Fibroblast of lung (primary cell): ENCODE results near the gene HIP1R. TPM values are rescaled to one million over a fixed set of nuclear protein-coding genes. Genes with fewer than 3 reads are reported as not detected.

Experiments used
- DNase-seq, 2 donors: peaks; one replicate each; pipeline versions ENCODE4 v3.0.0 to v3.0.0-alpha.2; 2010; ENCODE audit warnings: low read depth in 2 of 2
- H2AFZ ChIP-seq: 2 replicates; pipeline ENCODE4 v1.5.1; 2012; ENCODE audit warnings: low read length, control low read depth, inconsistent platforms
- H3K27ac ChIP-seq: 2 replicates; pipeline ENCODE4 v1.5.1; 2011; ENCODE audit warnings: low read length, control low read depth; ENCODE audit not compliant: insufficient read depth
- H3K27me3 ChIP-seq: 2 replicates; pipeline ENCODE4 v1.5.1; 2011; ENCODE audit warnings: mild to moderate bottlenecking, low read length; ENCODE audit not compliant: control insufficient read depth, insufficient read depth
- H3K36me3 ChIP-seq: 2 replicates; pipeline ENCODE4 v1.5.1; 2011; ENCODE audit warnings: low read length; ENCODE audit not compliant: control insufficient read depth, insufficient read depth
- H3K4me1 ChIP-seq: 2 replicates; pipeline ENCODE4 v1.5.1; 2011; ENCODE audit warnings: low read length; ENCODE audit not compliant: control insufficient read depth, insufficient read depth; ENCODE audit errors: extremely low read depth
- H3K4me2 ChIP-seq: 2 replicates; pipeline ENCODE4 v1.5.1; 2011; ENCODE audit warnings: low read length, control low read depth; ENCODE audit not compliant: insufficient read depth; ENCODE audit errors: extremely low read depth
- H3K4me3 ChIP-seq, 4 experiments: fragments of 200-600 bp in 1 of 4; sonication (generic) in 1 of 4; replicated peaks in 1 of 4; 2 replicates each; pipeline ENCODE4 v1.5.1; 2011 to 2016; ENCODE audit warnings: low read length in 4 of 4, low read depth in 3 of 4, mild to moderate bottlenecking in 3 of 4, control low read depth in 2 of 4, inconsistent platforms in 1 of 4, mixed read lengths in 1 of 4; ENCODE audit not compliant: insufficient read depth in 1 of 4; ENCODE audit errors: control extremely low read depth in 1 of 4
- H3K79me2 ChIP-seq: 2 replicates; pipeline ENCODE4 v1.5.1; 2012; ENCODE audit warnings: mild to moderate bottlenecking, low read length, inconsistent platforms; ENCODE audit not compliant: control insufficient read depth, insufficient read depth
- H3K9ac ChIP-seq: 2 replicates; pipeline ENCODE4 v1.5.1; 2011; ENCODE audit warnings: mild to moderate bottlenecking, low read length, control low read depth; ENCODE audit not compliant: insufficient read depth
- H3K9me3 ChIP-seq: 2 replicates; pipeline ENCODE4 v1.5.1; 2012; ENCODE audit warnings: low read depth, low read length; ENCODE audit not compliant: control insufficient read depth, insufficient read depth
- H4K20me1 ChIP-seq: 2 replicates; pipeline ENCODE4 v1.5.1; 2011; ENCODE audit warnings: low read length; ENCODE audit not compliant: control insufficient read depth, insufficient read depth; ENCODE audit errors: extremely low read depth
- CTCF ChIP-seq, 2 donors: IDR thresholded peaks in 1 of 2; conservative IDR thresholded peaks in 1 of 2; 1 replicate in 1 of 2; 2 replicates in 1 of 2; pipeline ENCODE4 v1.5.1; 2011 to 2012; ENCODE audit warnings: low read length in 2 of 2, control low read depth in 1 of 2, inconsistent platforms in 1 of 2, low read depth in 1 of 2, mild to moderate bottlenecking in 1 of 2
- EZH2 ChIP-seq: IDR thresholded peaks from 2 replicates; pipeline ENCODE4 v1.5.1; 2012; ENCODE audit warnings: low read length, control low read depth, mild to moderate bottlenecking; ENCODE audit errors: missing control alignments
- polyA plus RNA-seq, 2 donors: library from polyadenylated mRNA; depleted of rRNA in 1 of 2; stranded (reverse) in 1 of 2; unstranded in 1 of 2; fragments of >200 nt; gene quantifications; 2 replicates each; pipeline ENCODE4 v1.2.1, GENCODE V29; 2011 to 2012; ENCODE audit warnings: missing spikeins in 1 of 2
- total RNA-seq: library from RNA; depleted of rRNA; stranded (reverse); fragments of >200 nt; gene quantifications from 2 replicates; pipeline ENCODE4 v1.2.1, GENCODE V29; 2014

The HIP1R gene
- total and polyA plus RNA-seq, 2 donors (not counting 1 experiment from before 2014, with no cell fraction given), result 3.4 to 21.3 TPM

- no peaks in the 10 kb centered on the region for H4K20me1 ChIP-seq
- no peaks in the 10 kb centered on the region for H3K27me3 ChIP-seq
- no peaks in the 10 kb centered on the region for H3K79me2 ChIP-seq
- H3K4me1 ChIP-seq, result no peaks in the 10 kb centered on the region
- no peak overlapping the region for H2AFZ ChIP-seq
- no peaks in the 10 kb centered on the region for H3K36me3 ChIP-seq
- no peak for TF ChIP-seq CTCF (conservative IDR thresholded peaks at IDR 0.05 in 1 of 2, IDR thresholded peaks at IDR 0.05 in 1 of 2; ENCODE audit: low read depth in 1 of 2, low read length in 2 of 2)
- no peak for TF ChIP-seq EZH2
- no peaks in the 10 kb centered on the region for H3K9me3 ChIP-seq
- no peak overlapping the region for H3K27ac ChIP-seq
- no peak overlapping the region for H3K4me3 ChIP-seq
- no peak for DNase-seq
- no peak overlapping the region for H3K4me2 ChIP-seq
- H3K9ac ChIP-seq, result no peak overlapping the region
Measured at GRCh38 chr12:122909442-122910288, 74.4 kb downstream of the HIP1R start.

Other genes with a start within 250 kb of the HIP1R start
- gene HCAR2, start 132.1 kb upstream of the HIP1R start, total RNA-seq, result under 0.01 TPM in 1 of 2 replicates, not detected in the other
- gene HCAR2, start 132.1 kb upstream of the HIP1R start, polyA plus RNA-seq, result not detected in 2 replicates
- gene HCAR3, start 118.6 kb upstream of the HIP1R start, total RNA-seq, result under 0.01 TPM in 1 of 2 replicates, not detected in the other
- gene HCAR3, start 118.6 kb upstream of the HIP1R start, polyA plus RNA-seq, result not detected in 2 replicates
- gene HCAR1, start 104.6 kb upstream of the HIP1R start, total RNA-seq, result 0.51 and 1.5 TPM in 2 replicates
- gene HCAR1, start 104.6 kb upstream of the HIP1R start, polyA plus RNA-seq, result 0.43 and 1.1 TPM in 2 replicates
- gene DENR, start 82.6 kb upstream of the HIP1R start, total RNA-seq, result 30.8 and 40.6 TPM in 2 replicates
- 46.5 and 49.1 TPM in 2 replicates for gene DENR, start 82.6 kb upstream of the HIP1R start, polyA plus RNA-seq
- gene CCDC62, start 60.9 kb upstream of the HIP1R start, total RNA-seq, result 1.2 and 1.3 TPM in 2 replicates
- gene CCDC62, start 60.9 kb upstream of the HIP1R start, polyA plus RNA-seq, result 0.06 TPM in 2 replicates
- 7.7 and 10.7 TPM in 2 replicates for gene VPS37B, start 60.7 kb downstream of the HIP1R start, total RNA-seq
- gene VPS37B, start 60.7 kb downstream of the HIP1R start, polyA plus RNA-seq, result 25.6 and 34.4 TPM in 2 replicates
- 5.4 and 6.3 TPM in 2 replicates for gene ABCB9, start 131.0 kb downstream of the HIP1R start, total RNA-seq
- gene ABCB9, start 131.0 kb downstream of the HIP1R start, polyA plus RNA-seq, result 3.1 and 3.8 TPM in 2 replicates
- 7.2 and 9.6 TPM in 2 replicates for gene OGFOD2, start 139.8 kb downstream of the HIP1R start, total RNA-seq
- gene OGFOD2, start 139.8 kb downstream of the HIP1R start, polyA plus RNA-seq, result 4.6 and 5.2 TPM in 2 replicates
- 145 and 157 TPM in 2 replicates for gene ARL6IP4, start 145.2 kb downstream of the HIP1R start, total RNA-seq
- gene ARL6IP4, start 145.2 kb downstream of the HIP1R start, polyA plus RNA-seq, result 149 and 196 TPM in 2 replicates